Tibial nerve (tissue), 4 donors: ENCODE measurements around the gene SYCP1. TPM values are rescaled to one million over a fixed set of nuclear protein-coding genes. Genes with fewer than 3 reads are reported as not detected.

Experiments used
- DNase-seq, 2 donors: peaks; one replicate each; pipeline ENCODE4 v3.0.0-alpha.2; 2019; ENCODE audit warnings: low spot score in 2 of 2
- H3K27ac ChIP-seq, 4 donors: fragments of 200-600 bp; sonication (generic) in 3 of 4; one replicate each; pipeline ENCODE4 v1.5.1; 2017 to 2019; ENCODE audit warnings: mild to moderate bottlenecking in 1 of 4
- H3K27me3 ChIP-seq, 2 donors: fragments of 200-600 bp; sonication (generic) in 1 of 2; one replicate each; pipeline versions ENCODE4 v1.5.1 to v1.6.0; 2017 to 2019
- H3K36me3 ChIP-seq, 3 donors: fragments of 200-600 bp; sonication (generic); one replicate each; pipeline ENCODE4 v1.5.1; 2018 to 2019
- H3K4me1 ChIP-seq, 4 donors: fragments of 200-600 bp; sonication (generic) in 3 of 4; one replicate each; pipeline ENCODE4 v1.5.1; 2017 to 2019
- H3K4me3 ChIP-seq, 4 donors: fragments of 200-600 bp; sonication (generic) in 3 of 4; one replicate each; pipeline ENCODE4 v1.5.1; 2017 to 2019; ENCODE audit warnings: mild to moderate bottlenecking in 1 of 4, moderate library complexity in 1 of 4
- H3K9me3 ChIP-seq, 4 donors: fragments of 200-600 bp; sonication (generic) in 3 of 4; one replicate each; pipeline ENCODE4 v1.5.1; 2017 to 2019
- CTCF ChIP-seq, 5 experiments: fragments of 200-600 bp in 3 of 5; fragments of 450-650 bp in 2 of 5; sonication (generic) in 3 of 5; IDR thresholded peaks; one replicate each; pipeline ENCODE4 v1.5.1; 2016 to 2019; ENCODE audit warnings: antibody characterized with exemption in 5 of 5, mild to moderate bottlenecking in 3 of 5, moderate library complexity in 2 of 5
- EP300 ChIP-seq, 2 donors: sonication (generic); formaldehyde crosslinking; IDR thresholded peaks; one replicate each; pipeline ENCODE4 v1.6.1; 2017; ENCODE audit warnings: antibody characterized with exemption in 2 of 2, mild to moderate bottlenecking in 1 of 2
- POLR2A ChIP-seq, 2 donors: fragments of 450-650 bp; IDR thresholded peaks; one replicate each; pipeline ENCODE4 v1.6.1; 2017; ENCODE audit warnings: antibody characterized with exemption in 2 of 2, mild to moderate bottlenecking in 2 of 2, moderate library complexity in 2 of 2
- WGBS, 2 donors: methylation state at CpG; one replicate each; pipeline ENCODE4 v1.1.5; 2018; 5-methylcytosine and 5-hydroxymethylcytosine counted together
- total RNA-seq, 4 donors: library from RNA; depleted of rRNA; stranded (reverse); fragments of >200 nt; gene quantifications; one replicate each; pipeline ENCODE4 v1.1.0, GENCODE V29; 2016

The SYCP1 gene
- total RNA-seq, 4 donors from 2014 or later = not detected

- no peaks in the 10 kb centered on the region for H3K27me3 ChIP-seq
- no peak overlapping the region for H3K4me3 ChIP-seq
- no peak overlapping the region for H3K27ac ChIP-seq
- H3K9me3 ChIP-seq = no peaks in the 10 kb centered on the region
- DNase-seq = no peak
- H3K4me1 ChIP-seq = no peaks in the 10 kb centered on the region
- TF ChIP-seq POLR2A (IDR thresholded peaks at IDR 0.05) (no peak), CTCF (IDR thresholded peaks at IDR 0.05) (no peak), EP300 (IDR thresholded peaks at IDR 0.05) (no peak)
- no peaks in the 10 kb centered on the region for H3K36me3 ChIP-seq
- WGBS, 2 donors = 86 to 88% methylated on average over 5 of the region's 5 CpGs
These were observed 23.2 kb upstream of the SYCP1 start for GRCh38 chr1:114831276-114831994.

- Histone ChIP-seq H3K27ac (no peak overlapping the region), H3K9me3 (no peaks in the 10 kb centered on the region), H3K27me3 (no peaks in the 10 kb centered on the region), H3K4me1 (no peaks in the 10 kb centered on the region), H3K36me3 (no peaks in the 10 kb centered on the region), H3K4me3 (no peak overlapping the region)
- 79 to 87% methylated on average over 4 of the region's 4 CpGs for WGBS, 2 donors
- TF ChIP-seq EP300 (IDR thresholded peaks at IDR 0.05) = no peak
- no peak for TF ChIP-seq POLR2A (IDR thresholded peaks at IDR 0.05)
- no peak for TF ChIP-seq CTCF (IDR thresholded peaks at IDR 0.05)
- DNase-seq = no peak
These were observed 22.6 kb upstream of the SYCP1 start for GRCh38 chr1:114832057-114832456.

GRCh38 chr1:114833421-114833820 is 21.2 kb upstream of the SYCP1 start:
- H3K4me3 ChIP-seq = no peak overlapping the region
- TF ChIP-seq EP300 (IDR thresholded peaks at IDR 0.05) = no peak
- no peak for TF ChIP-seq POLR2A (IDR thresholded peaks at IDR 0.05)
- no peak for TF ChIP-seq CTCF (IDR thresholded peaks at IDR 0.05)
- H3K36me3 ChIP-seq = no peaks in the 10 kb centered on the region
- no peaks in the 10 kb centered on the region for H3K4me1 ChIP-seq
- H3K27me3 ChIP-seq = no peaks in the 10 kb centered on the region
- no peak for DNase-seq
- 74 to 83% methylated on average over 4 of the region's 4 CpGs for WGBS, 2 donors
- H3K27ac ChIP-seq = no peak overlapping the region
- H3K9me3 ChIP-seq = no peaks in the 10 kb centered on the region

GRCh38 chr1:114844270-114844669 is 10.4 kb upstream of the SYCP1 start:
- H3K27ac ChIP-seq = no peak overlapping the region
- H3K27me3 ChIP-seq = peaks cover 0 to 3% of the 10 kb centered on the region in 2 donors
- H3K4me1 ChIP-seq = no peaks in the 10 kb centered on the region
- no peak for TF ChIP-seq EP300 (IDR thresholded peaks at IDR 0.05)
- TF ChIP-seq CTCF (IDR thresholded peaks at IDR 0.05) = no peak
- TF ChIP-seq POLR2A (IDR thresholded peaks at IDR 0.05) = no peak
- no peak overlapping the region for H3K4me3 ChIP-seq
- H3K9me3 ChIP-seq = no peaks in the 10 kb centered on the region
- H3K36me3 ChIP-seq = no peaks in the 10 kb centered on the region
- WGBS, 2 donors = 79 to 81% methylated on average over 5 of the region's 5 CpGs
- no peak for DNase-seq

- no peaks in the 10 kb centered on the region for H3K36me3 ChIP-seq
- H3K4me1 ChIP-seq = no peaks in the 10 kb centered on the region
- peaks cover 0 to 26% of the 10 kb centered on the region in 2 donors for H3K27me3 ChIP-seq
- no peak overlapping the region for H3K4me3 ChIP-seq
- no peak overlapping the region for H3K27ac ChIP-seq
- TF ChIP-seq CTCF (IDR thresholded peaks at IDR 0.05) = no peak
- no peak for TF ChIP-seq POLR2A (IDR thresholded peaks at IDR 0.05)
- no peak for TF ChIP-seq EP300 (IDR thresholded peaks at IDR 0.05)
- WGBS, 2 donors = 91 to 92% methylated on average over 15 of the region's 15 CpGs
- no peak for DNase-seq
- H3K9me3 ChIP-seq = no peaks in the 10 kb centered on the region
These were observed 1.1 kb upstream of the SYCP1 start for GRCh38 chr1:114853584-114853983.
